ENCODE measurements around the gene DNAJC4. TPM values are rescaled to one million over a fixed set of nuclear protein-coding genes. Genes with fewer than 3 reads are reported as not detected.
A peak's percentile ranks its signal among the peaks of the same experiment; 100 is the strongest.

DNAJC4 gene
- total RNA-seq, 1 experiment from 2014 or later: 24.2 TPM

- Histone ChIP-seq H3K9ac (ENCODE audit: extremely low read depth, insufficient read length, low read length) (no peak overlapping the region), H2AK5ac (ENCODE audit: insufficient read length, low read length) (no peak overlapping the region), H2BK5ac (ENCODE audit: insufficient read length, low read length) (no peak overlapping the region), H2BK12ac (ENCODE audit: insufficient read length, low read depth, low read length) (no peak overlapping the region), H3K18ac (ENCODE audit: insufficient read length, low read depth, low read length) (no peak overlapping the region), H2BK120ac (ENCODE audit: low read depth, low read length, poor library complexity, severe bottlenecking) (no peak overlapping the region), H3K9me3 (ENCODE audit: control insufficient read depth, low read depth, low read length) (no peaks in the 10 kb centered on the region), H3K4me1 (ENCODE audit: insufficient read depth, low read length) (peaks cover 4% of the 10 kb centered on the region; the same call in 1 of the 2 replicates), H4K8ac (replicated peaks; ENCODE audit: insufficient read length, low read depth, low read length) (no peak overlapping the region), H3K79me1 (ENCODE audit: insufficient read depth, low read depth, low read length, poor library complexity, severe bottlenecking) (peaks cover 2% of the 10 kb centered on the region), H3K4me2 (ENCODE audit: insufficient read depth, insufficient read length, low read length) (no peak overlapping the region), H2BK15ac (ENCODE audit: low read depth, low read length) (no peak overlapping the region), H3K4ac (ENCODE audit: low read depth, low read length) (no peak overlapping the region), H3K23ac (ENCODE audit: insufficient read length, low read depth, low read length) (no peak overlapping the region), H3T11ph (ENCODE audit: low read length) (no peak overlapping the region), H4K5ac (ENCODE audit: insufficient read length, low read depth, low read length) (no peak overlapping the region), H4K91ac (ENCODE audit: insufficient read length, low read depth, low read length) (no peak overlapping the region), H3K23me2 (ENCODE audit: insufficient read length, low read depth, low read length, poor library complexity, severe bottlenecking) (peaks cover 8% of the 10 kb centered on the region), H2BK20ac (ENCODE audit: low read depth, low read length, poor library complexity, severe bottlenecking) (no peak overlapping the region), H4K20me1 (ENCODE audit: control insufficient read depth, insufficient read depth, insufficient read length) (peaks cover 3% of the 10 kb centered on the region), H2AFZ (ENCODE audit: low read length) (no peak overlapping the region), H3K27me3 (ENCODE audit: insufficient read depth, low read length) (no peaks in the 10 kb centered on the region; the same call in 1 of the 2 replicates), H3K27ac (ENCODE audit: insufficient read length, low read depth, low read length) (no peak overlapping the region), H3K79me2 (ENCODE audit: insufficient read depth, low read length) (0 out of 2 replicates have a peak, but pooled peaks cover 11% of the 10 kb centered on the region), H3K14ac (ENCODE audit: insufficient read depth, low read length) (no peak overlapping the region), H3K56ac (ENCODE audit: insufficient read length, low read depth, low read length) (no peak overlapping the region)
- no peak for DNase-seq
- Mint-ChIP-seq H3K27ac (no peak overlapping the region; a peak in 2 of 7 replicates), H3K27me3 (ENCODE audit: low read depth) (no peaks in the 10 kb centered on the region; the same call in 1 of the 2 replicates), H3K9me3 (peaks cover 0 to 2% of the 10 kb centered on the region in 2 experiments; a peak in 2 of 5 replicates), H3K4me1 (peaks cover 16 to 26% of the 10 kb centered on the region in 2 experiments), H3K36me3 (ENCODE audit: insufficient read depth in 1 of 3, low read depth in 3 of 3) (peaks cover 21 to 25% (median 23%) of the 10 kb centered on the region in 3 experiments), H3K4me3 (peak overlapping the region in 1 of 2 experiments; percentile 36; a peak in 4 of 5 replicates)
- TF ChIP-seq, protein P1, sequence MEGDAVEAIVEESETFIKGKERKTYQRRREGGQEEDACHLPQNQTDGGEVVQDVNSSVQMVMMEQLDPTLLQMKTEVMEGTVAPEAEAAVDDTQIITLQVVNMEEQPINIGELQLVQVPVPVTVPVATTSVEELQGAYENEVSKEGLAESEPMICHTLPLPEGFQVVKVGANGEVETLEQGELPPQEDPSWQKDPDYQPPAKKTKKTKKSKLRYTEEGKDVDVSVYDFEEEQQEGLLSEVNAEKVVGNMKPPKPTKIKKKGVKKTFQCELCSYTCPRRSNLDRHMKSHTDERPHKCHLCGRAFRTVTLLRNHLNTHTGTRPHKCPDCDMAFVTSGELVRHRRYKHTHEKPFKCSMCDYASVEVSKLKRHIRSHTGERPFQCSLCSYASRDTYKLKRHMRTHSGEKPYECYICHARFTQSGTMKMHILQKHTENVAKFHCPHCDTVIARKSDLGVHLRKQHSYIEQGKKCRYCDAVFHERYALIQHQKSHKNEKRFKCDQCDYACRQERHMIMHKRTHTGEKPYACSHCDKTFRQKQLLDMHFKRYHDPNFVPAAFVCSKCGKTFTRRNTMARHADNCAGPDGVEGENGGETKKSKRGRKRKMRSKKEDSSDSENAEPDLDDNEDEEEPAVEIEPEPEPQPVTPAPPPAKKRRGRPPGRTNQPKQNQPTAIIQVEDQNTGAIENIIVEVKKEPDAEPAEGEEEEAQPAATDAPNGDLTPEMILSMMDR (conservative IDR thresholded peaks at IDR 0.05): no peak
- no CpG with 5 or more reads among the region's 7 CpGs for WGBS (ENCODE audit: extremely low coverage, insufficient read length, low lambda C conversion rate)
Observed at GRCh38 chr11:64183890-64184289, 46.5 kb upstream of the DNAJC4 start.

Data from H9 (cell line).